OCI-M2 (cell line): ENCODE results near the gene ADCY5.

Source experiments
- DNase-seq: peaks from one replicate; lab custom pipeline; 2025; ENCODE audit not compliant: unreplicated experiment; lab: John Stamatoyannopoulos, UW

The ADCY5 gene

GRCh38 chr3:123431007-123431657, 17.8 kb downstream of the ADCY5 start:
- no peak for DNase-seq

GRCh38 chr3:123430266-123430665, 18.6 kb downstream of the ADCY5 start:
- DNase-seq, result no peak

- DNase-seq, result no peak
These were observed 19.3 kb downstream of the ADCY5 start for GRCh38 chr3:123429362-123430125.

- no peak for DNase-seq
These were observed 23.7 kb downstream of the ADCY5 start for GRCh38 chr3:123424999-123425712.

GRCh38 chr3:123424321-123424998, 24.4 kb downstream of the ADCY5 start:
- no peak for DNase-seq

- no peak for DNase-seq
These were observed 25.1 kb downstream of the ADCY5 start for GRCh38 chr3:123423806-123424205.

- no peak for DNase-seq
These were observed 25.9 kb downstream of the ADCY5 start for GRCh38 chr3:123423031-123423430.

- no peak for DNase-seq
These were observed 26.4 kb downstream of the ADCY5 start for GRCh38 chr3:123422457-123422856.

- DNase-seq, result no peak
These were observed 27.3 kb downstream of the ADCY5 start for GRCh38 chr3:123421353-123422174.

- DNase-seq, result no peak
These were observed 28.4 kb downstream of the ADCY5 start for GRCh38 chr3:123420416-123420968.

- no peak for DNase-seq
These were observed 29.0 kb downstream of the ADCY5 start for GRCh38 chr3:123419850-123420297.

GRCh38 chr3:123419181-123419849, 29.6 kb downstream of the ADCY5 start:
- DNase-seq, result no peak

GRCh38 chr3:123416647-123417046, 32.2 kb downstream of the ADCY5 start:
- no peak for DNase-seq

- no peak for DNase-seq
These were observed 32.7 kb downstream of the ADCY5 start for GRCh38 chr3:123416173-123416572.

- no peak for DNase-seq
These were observed 33.7 kb downstream of the ADCY5 start for GRCh38 chr3:123414973-123415775.

GRCh38 chr3:123412811-123413604, 35.9 kb downstream of the ADCY5 start:
- no peak for DNase-seq

GRCh38 chr3:123412076-123412475, 36.8 kb downstream of the ADCY5 start:
- DNase-seq, result no peak
